ENCODE measurements around the gene GBE1.

GRCh38 chr3:81743096-81744025 lies 18.1 kb downstream of the GBE1 start:
- TF ChIP-seq ELF1 (IDR thresholded peaks at IDR 0.05) (no peak), CTCF (IDR thresholded peaks at IDR 0.05) (no peak), POLR2AphosphoS5 (IDR thresholded peaks at IDR 0.05; ENCODE audit: low read depth, low read length) (peak; percentile 86; the same call in 1 of the 2 replicates), RAD21 (IDR thresholded peaks at IDR 0.05; ENCODE audit: low read length) (no peak), CHD2 (IDR thresholded peaks at IDR 0.05; ENCODE audit: low read length, partially characterized antibody) (no peak), TEAD4 (IDR thresholded peaks at IDR 0.05; ENCODE audit: borderline replicate concordance, insufficient read depth) (peak; percentile 59; the same call in 1 of the 2 replicates), YY1 (IDR thresholded peaks at IDR 0.05; ENCODE audit: low read depth) (no peak; the same call in 1 of the 2 replicates), EP300 (IDR thresholded peaks at IDR 0.05; ENCODE audit: borderline replicate concordance in 1 of 2, low read depth in 1 of 2, low read length in 1 of 2) (peak; percentile 29 to 87; a peak in 3 of 4 replicates), TAF1 (IDR thresholded peaks at IDR 0.05; ENCODE audit: borderline replicate concordance, low read depth, low read length) (no peak), MAX (IDR thresholded peaks at IDR 0.05; ENCODE audit: low read depth) (peak; percentile 5; the same call in 1 of the 2 replicates), GABPA (IDR thresholded peaks at IDR 0.05; ENCODE audit: low read depth) (no peak), MXI1 (IDR thresholded peaks at IDR 0.05; ENCODE audit: low read depth, low read length) (no peak)
